IMR-90 (cell line): ENCODE data around the gene RBP5. TPM values are rescaled to one million over a fixed set of nuclear protein-coding genes. Genes with fewer than 3 reads are reported as not detected.

Experiments used
- ATAC-seq: fragments of 200-7000 bp; cut with Tn5 transposase; 2 replicates; pipeline ENCODE4 v1.9.1; 2020; ENCODE audit warnings: low read depth, mild to moderate bottlenecking, moderate library complexity
- BruUV-seq: library from RNA; stranded (reverse); fragments of 400-500 nt; replicated peaks from 2 replicates; lab custom pipeline; 2021; lab: Mats Ljungman, UMichigan
- CTCF ChIA-PET: fragments of 300-600 bp; formaldehyde crosslinking; extraction: SDS; loops from one replicate; lab custom pipeline; 2021; ENCODE audit warnings: antibody characterized with exemption; lab: Yijun Ruan, JAX
- POLR2A ChIA-PET: fragments of 300-600 bp; sonication (Branson Sonifier 250); formaldehyde crosslinking; loops from one replicate; lab custom pipeline; 2022; ENCODE audit warnings: antibody characterized with exemption; ENCODE audit not compliant: unreplicated experiment; lab: Charles Lee
- DNase-seq: peaks from one replicate; pipeline ENCODE4 v3.0.0; 2013
- H2AFZ ChIP-seq: replicated peaks from 2 replicates; pipeline ENCODE3; 2013; ENCODE audit warnings: low read length, mild to moderate bottlenecking; ENCODE audit not compliant: poor library complexity
- H2AK5ac ChIP-seq: 2 replicates; pipeline ENCODE4 v1.6.1; 2013; ENCODE audit warnings: low read depth, low read length, inconsistent platforms
- H2AK9ac ChIP-seq: replicated peaks from 2 replicates; pipeline ENCODE3; 2013; ENCODE audit warnings: mild to moderate bottlenecking, low read depth, low read length, moderate library complexity; ENCODE audit not compliant: poor library complexity
- H2BK120ac ChIP-seq: 2 replicates; pipeline ENCODE4 v1.6.1; 2013; ENCODE audit warnings: low read depth, low read length, inconsistent platforms
- H2BK15ac ChIP-seq: 3 replicates; pipeline ENCODE4 v1.6.1; 2013; ENCODE audit warnings: low read depth, low read length, inconsistent platforms
- H2BK20ac ChIP-seq: 2 replicates; pipeline ENCODE4 v1.6.1; 2013; ENCODE audit warnings: low read depth, mild to moderate bottlenecking, inconsistent platforms, low read length, moderate library complexity
- H2BK5ac ChIP-seq: 2 replicates; pipeline ENCODE4 v1.6.1; 2013; ENCODE audit warnings: mild to moderate bottlenecking, low read depth, low read length, inconsistent platforms; ENCODE audit not compliant: poor library complexity, severe bottlenecking
- H3K14ac ChIP-seq: replicated peaks from 2 replicates; pipeline ENCODE4 v1.6.1; 2013; ENCODE audit warnings: low read depth, low read length, inconsistent platforms
- H3K18ac ChIP-seq: 2 replicates; pipeline ENCODE4 v1.6.1; 2013; ENCODE audit warnings: low read depth, low read length, control low read depth
- H3K23ac ChIP-seq: 2 replicates; pipeline ENCODE4 v1.6.1; 2013; ENCODE audit warnings: low read depth, low read length, inconsistent platforms
- H3K27ac ChIP-seq: 2 replicates; pipeline ENCODE4 v1.5.1; 2013; ENCODE audit warnings: mild to moderate bottlenecking, control low read depth, low read length; ENCODE audit not compliant: insufficient read depth
- H3K27me3 ChIP-seq: 2 replicates; pipeline ENCODE4 v1.6.1; 2013; ENCODE audit warnings: low read length; ENCODE audit not compliant: control insufficient read depth, insufficient read depth
- H3K36me3 ChIP-seq: 2 replicates; pipeline ENCODE4 v1.6.1; 2013; ENCODE audit warnings: low read length, mixed read lengths; ENCODE audit not compliant: control insufficient read depth, insufficient read depth
- H3K4ac ChIP-seq: 2 replicates; pipeline ENCODE4 v1.6.1; 2013; ENCODE audit warnings: low read depth, low read length, inconsistent platforms
- H3K4me1 ChIP-seq: 2 replicates; pipeline ENCODE4 v1.6.1; 2013; ENCODE audit warnings: low read length, mixed read lengths; ENCODE audit not compliant: control insufficient read depth, insufficient read depth
- H3K4me2 ChIP-seq: 2 replicates; pipeline ENCODE4 v1.6.1; 2013; ENCODE audit warnings: low read depth, mild to moderate bottlenecking, control low read depth, low read length, moderate library complexity
- H3K4me3 ChIP-seq: 2 replicates; pipeline ENCODE4 v1.5.1; 2013; ENCODE audit warnings: low read depth, mild to moderate bottlenecking, control low read depth, low read length, moderate library complexity; ENCODE audit not compliant: insufficient read depth
- H3K56ac ChIP-seq: 2 replicates; pipeline ENCODE4 v1.6.1; 2013; ENCODE audit warnings: low read length, inconsistent platforms; ENCODE audit not compliant: insufficient read depth; ENCODE audit errors: extremely low read depth
- H3K79me1 ChIP-seq, 2 experiments: 2 replicates each; pipeline ENCODE4 v1.6.1; 2013; ENCODE audit warnings: low read length in 2 of 2, inconsistent platforms in 1 of 2, low read depth in 1 of 2
- H3K9ac ChIP-seq: 2 replicates; pipeline ENCODE4 v1.6.1; 2013; ENCODE audit warnings: low read depth, low read length, control low read depth
- H3K9me1 ChIP-seq: 2 replicates; pipeline ENCODE4 v1.6.1; 2013; ENCODE audit warnings: low read length, inconsistent platforms; ENCODE audit not compliant: insufficient read depth
- H3K9me3 ChIP-seq: 2 replicates; pipeline ENCODE4 v1.6.1; 2013; ENCODE audit warnings: low read length; ENCODE audit not compliant: control insufficient read depth, insufficient read depth
- H4K20me1 ChIP-seq: 2 replicates; pipeline ENCODE4 v1.6.1; 2013; ENCODE audit warnings: low read length, inconsistent platforms; ENCODE audit not compliant: insufficient read depth
- H4K5ac ChIP-seq: 2 replicates; pipeline ENCODE4 v1.6.1; 2013; ENCODE audit warnings: mild to moderate bottlenecking, low read depth, low read length, control low read depth
- H4K8ac ChIP-seq, 2 experiments: 2 replicates each; pipeline ENCODE4 v1.6.1; 2013; ENCODE audit warnings: low read depth in 2 of 2, low read length in 2 of 2, control low read depth in 1 of 2, inconsistent platforms in 1 of 2
- H4K91ac ChIP-seq: 2 replicates; pipeline ENCODE4 v1.6.1; 2013; ENCODE audit warnings: low read depth, low read length, inconsistent platforms; ENCODE audit not compliant: insufficient read depth
- FOS ChIP-seq: fragments of 150-350 bp; IDR thresholded peaks from 2 replicates; pipeline ENCODE4 v1.6.1; 2016; ENCODE audit warnings: low read depth, low read length
- NFE2L2 ChIP-seq: fragments of 150-350 bp; IDR thresholded peaks from 2 replicates; pipeline ENCODE4 v1.6.1; 2016; ENCODE audit warnings: low read depth, mild to moderate bottlenecking, low read length
- SMC3 ChIP-seq: fragments of 150-350 bp; IDR thresholded peaks from 2 replicates; pipeline ENCODE4 v1.6.1; 2016; ENCODE audit warnings: low read depth, mild to moderate bottlenecking, antibody characterized with exemption, low read length, moderate library complexity
- WGBS, 2 experiments: methylation state at CpG; one replicate each; pipeline versions ENCODE4 v1.1.5 to v1.1.7; 2013; ENCODE audit warnings: missing lambda C conversion rate in 2 of 2; ENCODE audit not compliant: insufficient read length in 1 of 2; ENCODE audit errors: extremely low coverage in 2 of 2; 5-methylcytosine and 5-hydroxymethylcytosine counted together
- dilution Hi-C: fragments of 300-500 bp; cut with HindIII; formaldehyde crosslinking; loops from one replicate; pipeline ENCODE4 v1.14.3; 2018; ENCODE audit warnings: low sequenced_read_pairs; ENCODE audit not compliant: unreplicated experiment
- in situ Hi-C: fragments of 300-500 bp; cut with MboI; formaldehyde crosslinking; loops from 3 replicates; pipeline ENCODE4 v1.14.3; 2019; ENCODE audit warnings: low sequenced_read_pairs, inconsistent platforms, mixed read lengths
- intact Hi-C: fragments of 100-400 bp; cut with micrococcal nuclease; formaldehyde crosslinking; loops from 2 replicates; pipeline ENCODE4 v1.10.0; 2022
- polyA plus RNA-seq, 3 experiments: library from polyadenylated mRNA; depleted of rRNA; stranded (reverse); fragments of >200 nt; gene quantifications; 2 replicates each; pipeline ENCODE4 v1.2.3, GENCODE V29; 2012; ENCODE audit warnings: low replicate concordance in 1 of 3
- total RNA-seq: library from RNA; depleted of rRNA; stranded (reverse); fragments of >200 nt; gene quantifications from 2 replicates; pipeline ENCODE4 v1.2.3, GENCODE V29; 2012
- TF ChIP-seq, protein P1 (sequence below): fragments of 150-350 bp; IDR thresholded peaks from 2 replicates; pipeline ENCODE4 v1.6.1; 2017; ENCODE audit warnings: mild to moderate bottlenecking, antibody characterized with exemption, low read length, low read depth

RBP5 gene
- total and polyA plus RNA-seq, 2 of the 4 experiments (the other 2 are of a cell fraction) = 0.15 TPM; not detected in 1

DNA sequence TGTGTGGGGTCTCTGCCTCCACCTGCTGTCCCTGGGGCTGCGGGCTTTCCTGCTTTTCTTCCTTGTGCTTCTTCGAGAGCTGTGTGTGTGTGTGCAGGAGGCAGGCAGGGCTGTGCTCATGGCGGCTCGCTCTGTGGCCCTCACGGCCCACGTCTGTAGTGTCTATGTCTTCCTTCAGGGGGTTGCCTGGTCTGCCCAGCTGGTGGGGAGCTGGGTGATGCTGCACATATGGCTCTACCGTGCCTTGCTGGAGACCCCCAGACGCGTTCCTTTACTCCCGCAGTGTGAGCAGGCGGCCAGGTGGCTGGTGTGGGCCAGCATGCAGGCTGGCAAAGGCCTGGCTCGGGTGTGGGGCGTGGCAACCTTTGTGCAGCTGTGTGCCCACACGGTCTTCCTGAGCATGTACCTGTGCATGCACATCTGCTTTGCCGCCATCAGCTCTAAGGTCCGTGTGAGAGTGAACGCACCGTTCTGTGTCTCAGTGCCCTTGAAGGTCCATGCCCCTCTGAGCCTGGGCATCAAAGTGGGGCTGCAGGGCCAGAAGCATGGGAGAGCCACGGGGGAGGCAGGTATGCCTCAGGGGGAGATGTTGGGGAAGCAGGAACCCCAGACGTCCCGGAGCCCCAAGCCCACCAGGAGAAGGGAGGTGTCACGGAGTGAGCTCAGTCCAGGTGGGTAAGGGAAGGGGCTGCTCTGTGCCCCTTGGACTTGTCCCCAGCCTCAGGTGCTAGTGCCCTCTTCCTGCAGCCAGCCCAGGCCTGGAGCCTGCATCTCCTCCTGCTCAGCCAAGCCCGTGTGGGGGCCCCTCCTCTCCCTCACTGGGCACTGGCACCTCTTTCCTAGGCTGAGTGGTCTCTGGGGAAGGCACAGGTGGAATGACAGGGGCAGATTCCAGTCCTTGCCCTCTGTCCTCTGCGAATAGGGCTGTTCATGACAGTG lies 27.8 kb upstream of the RBP5 start:
- Histone ChIP-seq H3K14ac (no peak overlapping the region), H4K5ac (no peak overlapping the region), H3K27ac (no peak overlapping the region), H2BK20ac (no peak overlapping the region), H3K56ac (no peak overlapping the region), H4K20me1 (no peaks in the 10 kb centered on the region; the same call in 1 of the 2 replicates), H4K91ac (no peak overlapping the region), H3K4me1 (no peaks in the 10 kb centered on the region), H3K79me1 (no peaks in the 10 kb centered on the region), H2AK5ac (no peak overlapping the region), H3K23ac (no peak overlapping the region), H4K8ac (no peak overlapping the region), H3K36me3 (peaks cover 18% of the 10 kb centered on the region), H2AK9ac (no peak overlapping the region), H2AFZ (no peak overlapping the region), H3K4me3 (no peak overlapping the region), H3K9ac (no peak overlapping the region), H2BK15ac (no peak overlapping the region), H3K4me2 (no peak overlapping the region), H3K9me3 (no peaks in the 10 kb centered on the region), H2BK5ac (no peak overlapping the region), H3K4ac (no peak overlapping the region), H3K9me1 (no peaks in the 10 kb centered on the region), H2BK120ac (no peak overlapping the region), H3K18ac (no peak overlapping the region), H3K27me3 (no peaks in the 10 kb centered on the region; the same call in 1 of the 2 replicates)
- dilution Hi-C loops (no loop called here), in situ Hi-C loops (no loop called here), intact Hi-C loops (no loop called here)
- no peak for DNase-seq
- ChIA-PET CTCF (no interaction called here), POLR2A (no interaction called here)
- no TSS peak for BruUV-seq
- ATAC-seq = no peak
- WGBS, 2 experiments = 93% methylated on average over 10 of the region's 24 CpGs; no CpG with 5 or more reads in 1 of the 2 experiments
- TF ChIP-seq SMC3 (no peak), FOS (no peak), NFE2L2 (no peak)
- TF ChIP-seq, protein P1, sequence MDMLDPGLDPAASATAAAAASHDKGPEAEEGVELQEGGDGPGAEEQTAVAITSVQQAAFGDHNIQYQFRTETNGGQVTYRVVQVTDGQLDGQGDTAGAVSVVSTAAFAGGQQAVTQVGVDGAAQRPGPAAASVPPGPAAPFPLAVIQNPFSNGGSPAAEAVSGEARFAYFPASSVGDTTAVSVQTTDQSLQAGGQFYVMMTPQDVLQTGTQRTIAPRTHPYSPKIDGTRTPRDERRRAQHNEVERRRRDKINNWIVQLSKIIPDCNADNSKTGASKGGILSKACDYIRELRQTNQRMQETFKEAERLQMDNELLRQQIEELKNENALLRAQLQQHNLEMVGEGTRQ = no peak
